Epithelial cell of proximal tubule (primary cell): Measurements from ENCODE around the gene ZBTB7B. TPM values are rescaled to one million over a fixed set of nuclear protein-coding genes. Genes with fewer than 3 reads are reported as not detected.

Source experiments
- DNase-seq: peaks from one replicate; pipeline ENCODE4 v3.0.0-alpha.2; 2011; ENCODE audit warnings: low read depth
- H3K4me3 ChIP-seq: 2 replicates; pipeline ENCODE4 v1.5.1; 2011; ENCODE audit warnings: low read depth, mild to moderate bottlenecking, low read length
- total RNA-seq: library from RNA; depleted of rRNA; stranded (reverse); fragments of >200 nt; gene quantifications from 2 replicates; pipeline ENCODE4 v1.2.3, GENCODE V29; 2015
- TF ChIP-seq, protein P1 (sequence below): conservative IDR thresholded peaks from 2 replicates; pipeline ENCODE4 v1.5.1; 2012; ENCODE audit warnings: low read depth, mild to moderate bottlenecking, low read length

The ZBTB7B gene
- total RNA-seq, 1 donor from 2014 or later = 20.4 TPM

DNA sequence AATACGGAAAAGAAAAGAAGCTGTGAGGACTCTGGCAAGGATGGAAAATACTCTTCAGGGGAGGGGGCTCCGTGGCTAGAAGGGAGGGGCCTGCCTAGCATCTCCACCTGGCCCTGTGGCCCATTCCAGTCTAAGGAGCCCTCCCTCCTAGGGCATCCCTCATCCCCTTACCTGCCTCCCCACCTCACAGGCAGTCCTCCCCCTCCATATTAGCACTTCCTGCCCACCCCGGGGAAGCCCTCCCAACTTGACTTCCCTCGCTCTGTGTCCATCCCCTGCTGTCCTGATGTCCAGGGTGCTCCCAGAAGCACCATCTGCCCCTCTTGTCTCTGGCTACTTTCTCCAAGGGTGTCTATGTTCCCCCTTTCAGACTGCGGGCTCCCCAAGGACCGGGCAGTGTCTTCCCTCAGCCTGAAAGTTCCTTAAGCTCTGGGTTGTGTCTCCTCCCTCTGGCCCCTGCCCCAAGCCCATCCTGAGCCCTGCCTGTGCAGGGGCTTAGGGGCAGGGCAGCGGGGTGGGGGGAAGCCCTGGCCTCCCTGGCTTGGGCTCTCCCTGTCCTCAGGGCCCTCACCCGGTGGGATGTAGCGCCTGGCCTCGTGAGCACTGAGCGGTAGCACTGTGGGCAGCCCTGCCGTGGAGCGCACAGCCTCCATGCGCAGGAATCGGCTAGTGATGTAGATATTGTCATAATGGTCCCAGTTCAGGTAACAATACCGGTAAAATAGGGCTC lies 27.1 kb downstream of the ZBTB7B start:
- TF ChIP-seq, protein P1, sequence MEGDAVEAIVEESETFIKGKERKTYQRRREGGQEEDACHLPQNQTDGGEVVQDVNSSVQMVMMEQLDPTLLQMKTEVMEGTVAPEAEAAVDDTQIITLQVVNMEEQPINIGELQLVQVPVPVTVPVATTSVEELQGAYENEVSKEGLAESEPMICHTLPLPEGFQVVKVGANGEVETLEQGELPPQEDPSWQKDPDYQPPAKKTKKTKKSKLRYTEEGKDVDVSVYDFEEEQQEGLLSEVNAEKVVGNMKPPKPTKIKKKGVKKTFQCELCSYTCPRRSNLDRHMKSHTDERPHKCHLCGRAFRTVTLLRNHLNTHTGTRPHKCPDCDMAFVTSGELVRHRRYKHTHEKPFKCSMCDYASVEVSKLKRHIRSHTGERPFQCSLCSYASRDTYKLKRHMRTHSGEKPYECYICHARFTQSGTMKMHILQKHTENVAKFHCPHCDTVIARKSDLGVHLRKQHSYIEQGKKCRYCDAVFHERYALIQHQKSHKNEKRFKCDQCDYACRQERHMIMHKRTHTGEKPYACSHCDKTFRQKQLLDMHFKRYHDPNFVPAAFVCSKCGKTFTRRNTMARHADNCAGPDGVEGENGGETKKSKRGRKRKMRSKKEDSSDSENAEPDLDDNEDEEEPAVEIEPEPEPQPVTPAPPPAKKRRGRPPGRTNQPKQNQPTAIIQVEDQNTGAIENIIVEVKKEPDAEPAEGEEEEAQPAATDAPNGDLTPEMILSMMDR = no peak
- H3K4me3 ChIP-seq = no peak overlapping the region
- DNase-seq = no peak

DNA sequence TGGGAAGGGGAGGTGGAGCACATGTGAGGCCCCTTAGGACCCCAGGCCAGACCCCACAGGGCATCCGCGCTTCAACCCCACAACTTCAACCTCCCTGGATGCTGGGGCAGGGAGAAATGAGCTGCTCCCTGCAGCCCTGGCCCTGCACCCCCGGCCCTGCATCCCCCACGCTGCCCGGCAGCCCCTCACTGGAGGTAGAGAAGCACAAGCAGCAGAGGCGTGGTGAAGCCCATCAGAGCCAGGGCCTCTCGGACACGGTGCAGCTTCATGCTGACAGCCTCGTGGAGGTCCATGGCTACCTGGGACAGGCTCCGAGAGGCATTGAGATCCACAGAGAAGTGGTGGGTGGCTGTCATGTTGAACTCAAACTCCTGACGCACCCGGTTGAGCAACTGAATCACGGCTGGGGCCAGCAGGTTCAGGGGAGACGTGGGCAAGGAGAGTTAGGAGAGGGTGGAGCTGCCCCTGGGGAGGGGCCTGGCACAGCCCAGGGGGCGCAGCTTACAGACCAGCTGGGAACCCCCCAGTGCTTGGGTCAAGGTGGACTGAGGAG lies 27.7 kb downstream of the ZBTB7B start:
- no peak for DNase-seq
- H3K4me3 ChIP-seq = no peak overlapping the region
- TF ChIP-seq, protein P1 = no peak

DNA sequence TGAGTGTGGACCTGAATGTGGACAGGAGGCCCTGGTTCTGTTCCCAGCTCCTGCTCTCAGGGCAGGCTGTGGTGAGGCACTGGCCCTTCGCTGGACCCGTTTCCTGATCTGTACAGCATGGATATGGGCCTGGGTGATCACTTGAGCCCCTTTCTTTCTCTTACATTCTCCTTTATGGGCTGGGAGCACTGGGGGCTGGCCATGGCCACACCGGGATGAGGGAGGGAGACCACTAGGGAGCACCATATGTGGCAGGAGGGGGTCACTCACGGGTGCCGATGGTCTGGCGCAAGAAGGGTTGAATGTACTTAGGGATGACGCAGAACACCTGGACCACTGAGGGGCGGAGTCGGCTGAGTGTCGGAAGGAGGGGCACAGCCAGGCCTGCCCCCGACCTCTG lies 28.3 kb downstream of the ZBTB7B start:
- no peak overlapping the region for H3K4me3 ChIP-seq
- DNase-seq = no peak
- TF ChIP-seq, protein P1 = no peak

DNA sequence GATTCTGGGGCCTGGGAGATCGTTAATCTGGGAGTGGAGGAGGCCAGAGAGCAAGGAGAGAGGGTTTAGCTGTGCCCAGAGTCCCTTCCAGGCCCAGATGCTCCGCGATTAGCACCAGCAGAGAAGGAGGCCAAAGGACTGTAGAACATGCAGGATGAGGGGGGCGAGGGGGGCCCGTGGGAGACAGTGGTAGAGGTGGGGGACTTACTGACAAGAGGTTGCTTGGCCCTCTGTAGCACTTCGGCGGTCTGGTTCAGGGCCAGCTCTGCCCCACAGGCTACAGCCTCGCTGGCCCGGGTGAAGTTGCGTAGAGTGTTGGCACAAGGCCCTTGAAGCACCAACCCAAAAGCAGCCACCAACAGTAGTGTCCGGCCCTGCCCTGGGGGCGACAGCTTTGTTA lies 30.3 kb downstream of the ZBTB7B start:
- H3K4me3 ChIP-seq = no peak overlapping the region
- DNase-seq = no peak
- TF ChIP-seq, protein P1 = no peak

DNA sequence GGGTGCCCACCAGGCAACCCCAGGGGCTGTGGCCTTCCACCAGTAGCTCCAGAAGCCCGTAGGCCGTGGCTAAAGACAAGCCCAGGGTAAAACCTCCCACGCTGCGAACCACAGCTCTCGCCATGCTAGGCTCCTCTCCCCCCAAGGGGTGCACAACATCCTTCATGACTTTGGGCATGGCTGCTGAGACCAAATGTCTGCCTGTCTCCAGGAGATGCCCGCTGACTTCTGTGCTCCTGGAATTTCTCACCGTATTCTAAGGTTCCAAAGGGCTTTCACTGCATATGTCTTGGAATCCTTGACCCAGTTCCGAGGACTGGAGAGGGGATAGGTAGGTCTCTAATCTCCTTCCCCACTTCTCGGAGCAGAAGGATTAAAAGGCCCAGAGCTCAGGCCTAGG lies 30.9 kb downstream of the ZBTB7B start, which contains the start of the genes DCST1 and DCST2:
Gene DCST1 (plus strand): TSS at position 301 of the 400 bp plus-strand sequence. CDS start 213 bp downstream, outside the sequence.
Gene DCST2 (minus strand): TSS at position 258 of the 400 bp plus-strand sequence. CDS start 80 bp downstream, at position 178.
- TF ChIP-seq, protein P1 = no peak
- no peak within 1 kb of the TSS for H3K4me3 ChIP-seq
- DNase-seq = no peak

DNA sequence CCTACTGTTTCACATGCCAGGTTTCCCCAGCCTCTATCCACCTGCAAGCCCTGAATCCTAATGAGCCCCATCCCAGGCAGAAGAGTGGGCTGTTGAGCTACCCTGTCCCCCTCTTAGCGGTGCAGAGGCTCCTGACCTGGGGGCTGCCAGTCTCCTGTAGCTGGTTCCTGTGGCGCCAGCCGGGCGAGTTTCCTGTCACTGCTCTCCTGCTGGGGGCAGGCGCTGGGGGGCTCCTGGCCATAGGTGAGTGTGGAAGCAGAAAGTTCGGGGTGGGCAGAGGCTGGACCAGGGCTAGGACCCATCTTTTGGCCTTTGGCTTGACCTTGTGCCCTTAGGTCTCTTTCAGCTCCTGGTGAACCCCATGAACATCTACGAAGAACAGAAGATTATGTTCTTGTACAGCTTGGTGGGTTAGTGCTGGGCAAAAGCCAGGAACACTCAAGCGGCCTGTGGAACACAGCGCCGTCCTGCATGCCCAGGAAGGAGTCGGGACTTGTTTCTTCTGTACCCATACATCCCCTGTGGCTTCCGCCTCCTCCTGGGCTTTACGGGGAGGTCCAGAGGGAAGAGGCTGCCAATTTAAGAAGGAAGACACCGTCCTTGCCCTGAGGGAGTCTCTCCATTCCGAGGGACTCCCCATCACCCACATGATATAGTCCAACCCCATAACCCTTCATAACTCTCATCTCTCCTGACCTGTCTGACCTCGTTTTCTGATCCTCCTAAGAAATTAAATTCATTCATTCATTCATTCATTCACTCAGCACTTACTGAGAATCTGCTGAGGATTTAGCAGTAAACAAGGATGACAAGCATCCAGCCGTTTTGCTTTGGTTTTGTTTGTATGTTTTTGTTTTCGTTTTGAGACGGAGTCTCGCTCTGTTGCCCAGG lies 32.0 kb downstream of the ZBTB7B start:
- H3K4me3 ChIP-seq = no peak overlapping the region
- TF ChIP-seq, protein P1 = no peak
- DNase-seq = no peak
